Frontal cortex (tissue), 4 donors: ENCODE data around the gene CAND1. TPM values are rescaled to one million over a fixed set of nuclear protein-coding genes. Genes with fewer than 3 reads are reported as not detected.

Source experiments
- DNase-seq, 2 donors: peaks; one replicate each; pipeline ENCODE4 v3.0.0; 2012; ENCODE audit warnings: low spot score in 2 of 2
- FAIRE-seq: peaks from 2 replicates; lab custom pipeline; 2012; peaks lifted over from hg19 to GRCh38; lab: Jason Lieb, UNC
- total RNA-seq: library from RNA; depleted of rRNA; stranded (reverse); fragments of >200 nt; gene quantifications from one replicate; pipeline ENCODE4 v1.2.3, GENCODE V29; 2014
- donor health status: control.
- donor health status: control.
- donor health status: control.

Gene CAND1
- total RNA-seq, 1 donor from 2014 or later, result 285 TPM

- FAIRE-seq (no peak), DNase-seq (no peak)
These were observed 10.5 kb downstream of the CAND1 start for GRCh38 chr12:67279637-67280036.

- no peak for DNase-seq
- no peak for FAIRE-seq
These were observed 10.9 kb downstream of the CAND1 start for GRCh38 chr12:67280088-67280487.

GRCh38 chr12:67280572-67280971 lies 11.4 kb downstream of the CAND1 start:
- FAIRE-seq (no peak), DNase-seq (no peak)

GRCh38 chr12:67284561-67284960 lies 15.4 kb downstream of the CAND1 start:
- no peak for DNase-seq
- FAIRE-seq, result no peak

GRCh38 chr12:67286257-67286656 lies 17.1 kb downstream of the CAND1 start:
- no peak for DNase-seq
- FAIRE-seq, result peak; percentile 59

- no peak for FAIRE-seq
- DNase-seq, result no peak
These were observed 18.2 kb downstream of the CAND1 start for GRCh38 chr12:67287311-67287710.

GRCh38 chr12:67288561-67288960 lies 19.4 kb downstream of the CAND1 start:
- FAIRE-seq, result no peak
- no peak for DNase-seq

GRCh38 chr12:67290378-67290777 lies 21.2 kb downstream of the CAND1 start:
- DNase-seq (no peak), FAIRE-seq (no peak)

- FAIRE-seq, result no peak
These were observed 30.4 kb downstream of the CAND1 start for GRCh38 chr12:67299526-67299925.

GRCh38 chr12:67299926-67300325 lies 30.8 kb downstream of the CAND1 start:
- no peak for DNase-seq
- no peak for FAIRE-seq

More at GRCh38 chr12:67299526-67299925, 30.4 kb downstream of the CAND1 start:
- no peak for DNase-seq

GRCh38 chr12:67302162-67302561 lies 33.0 kb downstream of the CAND1 start:
- DNase-seq, result no peak
- no peak for FAIRE-seq

GRCh38 chr12:67305544-67305943 lies 36.4 kb downstream of the CAND1 start:
- FAIRE-seq, result no peak
- DNase-seq, result no peak

GRCh38 chr12:67306712-67307111 lies 37.6 kb downstream of the CAND1 start:
- FAIRE-seq (no peak), DNase-seq (no peak)

GRCh38 chr12:67315661-67316060 lies 46.5 kb downstream of the CAND1 start:
- DNase-seq (no peak), FAIRE-seq (peak; percentile 31)

GRCh38 chr12:67318786-67319185 lies 49.6 kb downstream of the CAND1 start:
- FAIRE-seq (no peak), DNase-seq (no peak)

- FAIRE-seq, result no peak
These were observed 50.8 kb downstream of the CAND1 start for GRCh38 chr12:67319936-67320335.

GRCh38 chr12:67320614-67321295 lies 51.6 kb downstream of the CAND1 start:
- no peak for FAIRE-seq

More at GRCh38 chr12:67319936-67320335, 50.8 kb downstream of the CAND1 start:
- no peak for DNase-seq

GRCh38 chr12:67322580-67322979 lies 53.4 kb downstream of the CAND1 start:
- FAIRE-seq (no peak), DNase-seq (no peak)

More at GRCh38 chr12:67320614-67321295, 51.6 kb downstream of the CAND1 start:
- DNase-seq, result no peak

- FAIRE-seq (no peak), DNase-seq (no peak)
These were observed 53.8 kb downstream of the CAND1 start for GRCh38 chr12:67323007-67323406.

- FAIRE-seq, result no peak
- no peak for DNase-seq
These were observed 57.5 kb downstream of the CAND1 start for GRCh38 chr12:67326637-67327036.

- FAIRE-seq, result no peak
- DNase-seq, result no peak
These were observed 58.3 kb downstream of the CAND1 start for GRCh38 chr12:67327466-67327865.

- no peak for FAIRE-seq
- DNase-seq, result no peak
These were observed 62.0 kb downstream of the CAND1 start for GRCh38 chr12:67331123-67331522.
